ENCODE results near the gene TRIM6. TPM values are rescaled to one million over a fixed set of nuclear protein-coding genes. Genes with fewer than 3 reads are reported as not detected.

The TRIM6 gene
- total RNA-seq: 0.87 and 1.8 TPM in 2 replicates

- no peak for DNase-seq (ENCODE audit: low spot score)
- Mint-ChIP-seq H3K4me3 (ENCODE audit: low read depth) (peak within 1 kb of the TSS; percentile 67), H3K36me3 (ENCODE audit: low read depth) (no peaks in the 10 kb centered on the region), H3K4me1 (ENCODE audit: low read depth) (peaks cover 10% of the 10 kb centered on the region), H3K27ac (no peak within 1 kb of the TSS), H3K27me3 (ENCODE audit: low read depth) (peaks cover 2% of the 10 kb centered on the region), H3K9me3 (no peaks in the 10 kb centered on the region)
- intact Hi-C loops (cut with micrococcal nuclease): loop anchor here (5.0 kb wide), 1 partner anchor 36 kb away; no protein-coding TSS in a partner anchor
Measured at GRCh38 chr11:5596607-5597201, at the start of gene TRIM6. TRIM6 (plus strand) TSS chr11:5596637; CDS start chr11:5596898, 261 bp downstream.

- Mint-ChIP-seq H3K4me1 (ENCODE audit: low read depth) (no peaks in the 10 kb centered on the region), H3K9me3 (no peaks in the 10 kb centered on the region), H3K27ac (no peak overlapping the region), H3K36me3 (ENCODE audit: low read depth) (no peaks in the 10 kb centered on the region), H3K4me3 (ENCODE audit: low read depth) (no peak overlapping the region), H3K27me3 (ENCODE audit: low read depth) (no peaks in the 10 kb centered on the region)
- intact Hi-C loops (cut with micrococcal nuclease): no loop called here
- DNase-seq (ENCODE audit: low spot score): no peak
Measured at GRCh38 chr11:5547982-5548381, 48.5 kb upstream of the TRIM6 start.

GRCh38 chr11:5548440-5548839 lies 48.0 kb upstream of the TRIM6 start, which contains the start of gene OR52H1:
OR52H1 (minus strand) TSS chr11:5548540; CDS start chr11:5545505, 3,035 bp downstream.
- DNase-seq (ENCODE audit: low spot score): no peak
- Mint-ChIP-seq H3K27me3 (ENCODE audit: low read depth) (no peaks in the 10 kb centered on the region), H3K4me1 (ENCODE audit: low read depth) (no peaks in the 10 kb centered on the region), H3K4me3 (ENCODE audit: low read depth) (no peak within 1 kb of the TSS), H3K9me3 (no peaks in the 10 kb centered on the region), H3K36me3 (ENCODE audit: low read depth) (no peaks in the 10 kb centered on the region), H3K27ac (no peak within 1 kb of the TSS)
- intact Hi-C loops (cut with micrococcal nuclease): no loop called here

GRCh38 chr11:5550440-5551095 lies 45.9 kb upstream of the TRIM6 start:
- no peaks in the 10 kb centered on the region for H3K36me3 Mint-ChIP-seq (ENCODE audit: low read depth)
- no peak overlapping the region for H3K4me3 Mint-ChIP-seq (ENCODE audit: low read depth)
- no peak overlapping the region for H3K27ac Mint-ChIP-seq
- no peak for DNase-seq (ENCODE audit: low spot score)
- peaks cover 5% of the 10 kb centered on the region for H3K27me3 Mint-ChIP-seq (ENCODE audit: low read depth)
- intact Hi-C loops (cut with micrococcal nuclease): no loop called here
- no peaks in the 10 kb centered on the region for H3K9me3 Mint-ChIP-seq
- no peaks in the 10 kb centered on the region for H3K4me1 Mint-ChIP-seq (ENCODE audit: low read depth)

- H3K27me3 Mint-ChIP-seq (ENCODE audit: low read depth): peaks cover 9% of the 10 kb centered on the region
- H3K4me3 Mint-ChIP-seq (ENCODE audit: low read depth): no peak overlapping the region
- no peak for DNase-seq (ENCODE audit: low spot score)
- H3K9me3 Mint-ChIP-seq: no peaks in the 10 kb centered on the region
- no peaks in the 10 kb centered on the region for H3K36me3 Mint-ChIP-seq (ENCODE audit: low read depth)
- intact Hi-C loops (cut with micrococcal nuclease): no loop called here
- no peak overlapping the region for H3K27ac Mint-ChIP-seq
- H3K4me1 Mint-ChIP-seq (ENCODE audit: low read depth): no peaks in the 10 kb centered on the region
Measured at GRCh38 chr11:5553343-5553742, 43.1 kb upstream of the TRIM6 start.

GRCh38 chr11:5556596-5557188 lies 39.7 kb upstream of the TRIM6 start:
- Mint-ChIP-seq H3K4me1 (ENCODE audit: low read depth) (no peaks in the 10 kb centered on the region), H3K36me3 (ENCODE audit: low read depth) (no peaks in the 10 kb centered on the region), H3K4me3 (ENCODE audit: low read depth) (no peak overlapping the region), H3K27ac (no peak overlapping the region), H3K9me3 (no peaks in the 10 kb centered on the region), H3K27me3 (ENCODE audit: low read depth) (peaks cover 9% of the 10 kb centered on the region)
- intact Hi-C loops (cut with micrococcal nuclease): no loop called here
- DNase-seq (ENCODE audit: low spot score): no peak

- intact Hi-C loops (cut with micrococcal nuclease): no loop called here
Measured at GRCh38 chr11:5557751-5558150, 38.7 kb upstream of the TRIM6 start.

GRCh38 chr11:5564259-5565019 lies 32.0 kb upstream of the TRIM6 start:
- DNase-seq (ENCODE audit: low spot score): no peak
- intact Hi-C loops (cut with micrococcal nuclease): no loop called here

More at GRCh38 chr11:5557751-5558150, 38.7 kb upstream of the TRIM6 start:
- Mint-ChIP-seq H3K4me1 (ENCODE audit: low read depth) (no peaks in the 10 kb centered on the region), H3K27me3 (ENCODE audit: low read depth) (peaks cover 9% of the 10 kb centered on the region), H3K9me3 (no peaks in the 10 kb centered on the region), H3K36me3 (ENCODE audit: low read depth) (no peaks in the 10 kb centered on the region), H3K27ac (no peak overlapping the region), H3K4me3 (ENCODE audit: low read depth) (no peak overlapping the region)
- DNase-seq (ENCODE audit: low spot score): no peak

GRCh38 chr11:5574654-5575053 lies 21.8 kb upstream of the TRIM6 start:
- intact Hi-C loops (cut with micrococcal nuclease): no loop called here
- Mint-ChIP-seq H3K27me3 (ENCODE audit: low read depth) (no peaks in the 10 kb centered on the region), H3K9me3 (no peaks in the 10 kb centered on the region), H3K27ac (no peak overlapping the region), H3K4me1 (ENCODE audit: low read depth) (no peaks in the 10 kb centered on the region), H3K36me3 (ENCODE audit: low read depth) (no peaks in the 10 kb centered on the region), H3K4me3 (ENCODE audit: low read depth) (no peak overlapping the region)
- no peak for DNase-seq (ENCODE audit: low spot score)

More at GRCh38 chr11:5564259-5565019, 32.0 kb upstream of the TRIM6 start:
- no peaks in the 10 kb centered on the region for H3K36me3 Mint-ChIP-seq (ENCODE audit: low read depth)
- H3K27ac Mint-ChIP-seq: no peak overlapping the region
- H3K27me3 Mint-ChIP-seq (ENCODE audit: low read depth): peaks cover 3% of the 10 kb centered on the region
- no peak overlapping the region for H3K4me3 Mint-ChIP-seq (ENCODE audit: low read depth)
- H3K9me3 Mint-ChIP-seq: peaks cover 11% of the 10 kb centered on the region
- peaks cover 3% of the 10 kb centered on the region for H3K4me1 Mint-ChIP-seq (ENCODE audit: low read depth)

- intact Hi-C loops (cut with micrococcal nuclease): no loop called here
- no peak for DNase-seq (ENCODE audit: low spot score)
- Mint-ChIP-seq H3K9me3 (no peaks in the 10 kb centered on the region), H3K4me3 (ENCODE audit: low read depth) (no peak overlapping the region), H3K36me3 (ENCODE audit: low read depth) (no peaks in the 10 kb centered on the region), H3K27ac (no peak overlapping the region), H3K4me1 (ENCODE audit: low read depth) (no peaks in the 10 kb centered on the region), H3K27me3 (ENCODE audit: low read depth) (no peaks in the 10 kb centered on the region)
Measured at GRCh38 chr11:5575152-5575551, 21.3 kb upstream of the TRIM6 start.

GRCh38 chr11:5577101-5577500 lies 19.3 kb upstream of the TRIM6 start:
- intact Hi-C loops (cut with micrococcal nuclease): no loop called here
- Mint-ChIP-seq H3K36me3 (ENCODE audit: low read depth) (no peaks in the 10 kb centered on the region), H3K9me3 (no peaks in the 10 kb centered on the region), H3K27ac (no peak overlapping the region), H3K4me3 (ENCODE audit: low read depth) (no peak overlapping the region), H3K4me1 (ENCODE audit: low read depth) (no peaks in the 10 kb centered on the region), H3K27me3 (ENCODE audit: low read depth) (no peaks in the 10 kb centered on the region)
- no peak for DNase-seq (ENCODE audit: low spot score)

GRCh38 chr11:5580577-5580976 lies 15.9 kb upstream of the TRIM6 start, which contains the start of gene OR52B6:
OR52B6 (plus strand) TSS chr11:5580877; CDS start chr11:5580877, 0 bp downstream.
- intact Hi-C loops (cut with micrococcal nuclease): no loop called here
- Mint-ChIP-seq H3K4me1 (ENCODE audit: low read depth) (no peaks in the 10 kb centered on the region), H3K9me3 (no peaks in the 10 kb centered on the region), H3K36me3 (ENCODE audit: low read depth) (no peaks in the 10 kb centered on the region), H3K27me3 (ENCODE audit: low read depth) (peaks cover 2% of the 10 kb centered on the region), H3K27ac (no peak within 1 kb of the TSS), H3K4me3 (ENCODE audit: low read depth) (no peak within 1 kb of the TSS)
- DNase-seq (ENCODE audit: low spot score): no peak
